WTC11 (cell line): Measurements from ENCODE around the gene KLHL9. TPM values are rescaled to one million over a fixed set of nuclear protein-coding genes. Genes with fewer than 3 reads are reported as not detected.

ENCODE experiments used
- ATAC-seq: fragments of 200-7000 bp; cut with Tn5 transposase; 2 replicates; pipeline ENCODE4 v1.10.0; 2021; ENCODE audit warnings: mild to moderate bottlenecking, moderate library complexity
- CTCF ChIA-PET: fragments of 300-600 bp; sonication (Branson Sonifier 250); formaldehyde crosslinking; loops from one replicate; lab custom pipeline; 2021; ENCODE audit warnings: antibody characterized with exemption; lab: Charles Lee
- POLR2A ChIA-PET: fragments of 350-600 bp; sonication (Branson Sonifier 250); formaldehyde crosslinking; loops from one replicate; lab custom pipeline; 2021; ENCODE audit warnings: antibody characterized with exemption; lab: Charles Lee
- DNase-seq: peaks from one replicate; pipeline ENCODE4 v3.0.0; 2021; ENCODE audit warnings: low spot score
- H3K27ac Mint-ChIP-seq: 2 replicates; pipeline ENCODE4 v1.8.0; 2021; ENCODE audit warnings: mixed read lengths
- H3K27me3 Mint-ChIP-seq: 2 replicates; pipeline ENCODE4 v1.8.0; 2021; ENCODE audit warnings: low read depth, mild to moderate bottlenecking, moderate library complexity, mixed read lengths
- H3K36me3 Mint-ChIP-seq: 2 replicates; pipeline ENCODE4 v1.8.0; 2021; ENCODE audit warnings: mixed read lengths
- H3K4me1 Mint-ChIP-seq: 2 replicates; pipeline ENCODE4 v1.8.0; 2022; ENCODE audit warnings: mixed read lengths
- H3K4me3 Mint-ChIP-seq: 2 replicates; pipeline ENCODE4 v1.8.0; 2021; ENCODE audit warnings: mild to moderate bottlenecking, moderate library complexity, mixed read lengths
- H3K9me3 Mint-ChIP-seq: 2 replicates; pipeline ENCODE4 v1.8.0; 2021; ENCODE audit warnings: mixed read lengths
- ATF2 ChIP-seq: sonication (generic); formaldehyde crosslinking; IDR thresholded peaks from 2 replicates; pipeline ENCODE4 v1.8.1; 2022; ENCODE audit warnings: low read depth, missing genetic modification reagents, borderline replicate concordance
- CTCF ChIP-seq: fragments of 200-600 bp; IDR thresholded peaks from 2 replicates; pipeline ENCODE4 v1.8.0; 2022; ENCODE audit warnings: antibody characterized with exemption
- ETV6 ChIP-seq: sonication (generic); formaldehyde crosslinking; IDR thresholded peaks from 2 replicates; pipeline ENCODE4 v1.8.1; 2022; ENCODE audit warnings: mild to moderate bottlenecking, missing genetic modification reagents
- FOXJ3 ChIP-seq: sonication (generic); formaldehyde crosslinking; IDR thresholded peaks from 2 replicates; pipeline ENCODE4 v1.9.0; 2021; ENCODE audit warnings: missing genetic modification reagents, mild to moderate bottlenecking, borderline replicate concordance
- MXD4 ChIP-seq: fragments of 250-450 bp; sonication (Bioruptor Pico); IDR thresholded peaks from 2 replicates; pipeline ENCODE4 v1.8.0; 2021; ENCODE audit warnings: mild to moderate bottlenecking, moderate library complexity, borderline replicate concordance
- NFE2L1 ChIP-seq: sonication (generic); formaldehyde crosslinking; IDR thresholded peaks from 2 replicates; pipeline ENCODE4 v1.8.1; 2023; ENCODE audit warnings: missing genetic modification reagents
- TCF7 ChIP-seq: sonication (generic); formaldehyde crosslinking; IDR thresholded peaks from 2 replicates; pipeline ENCODE4 v1.8.0; 2022; ENCODE audit warnings: mild to moderate bottlenecking, low read depth, missing genetic modification reagents, moderate library complexity
- ZBTB21 ChIP-seq: sonication (generic); formaldehyde crosslinking; IDR thresholded peaks from 2 replicates; pipeline ENCODE4 v1.8.1; 2023; ENCODE audit warnings: mild to moderate bottlenecking, missing genetic modification reagents, borderline replicate concordance
- ZNF317 ChIP-seq: sonication (generic); formaldehyde crosslinking; IDR thresholded peaks from 2 replicates; pipeline ENCODE4 v1.8.1; 2023; ENCODE audit warnings: low read depth, mild to moderate bottlenecking, moderate library complexity, missing genetic modification reagents, borderline replicate concordance
- ZNF396 ChIP-seq: fragments of 250-450 bp; sonication (Bioruptor Pico); IDR thresholded peaks from 2 replicates; pipeline ENCODE4 v1.8.0; 2021; ENCODE audit warnings: mild to moderate bottlenecking, moderate library complexity, borderline replicate concordance
- ZNF512 ChIP-seq: sonication (generic); formaldehyde crosslinking; IDR thresholded peaks from 2 replicates; pipeline ENCODE4 v1.8.1; 2022; ENCODE audit warnings: missing genetic modification reagents, borderline replicate concordance
- ZSCAN18 ChIP-seq: fragments of 250-450 bp; sonication (Bioruptor Pico); IDR thresholded peaks from 2 replicates; pipeline ENCODE4 v2.1.2; 2022; ENCODE audit warnings: mild to moderate bottlenecking, moderate library complexity
- total RNA-seq: library from RNA; stranded (reverse); gene quantifications from 3 replicates; pipeline ENCODE4 v1.2.3, GENCODE V29; 2021

The KLHL9 gene
- total RNA-seq, 1 experiment from 2014 or later: 17.4 TPM

GRCh38 chr9:21331676-21332402, 3.4 kb downstream of the KLHL9 start:
- H3K36me3 Mint-ChIP-seq: peaks cover 16% of the 10 kb centered on the region
- no peaks in the 10 kb centered on the region for H3K9me3 Mint-ChIP-seq
- DNase-seq (no peak), ATAC-seq (no peak)
- no peak overlapping the region; the same call in 1 of the 2 replicates for H3K4me3 Mint-ChIP-seq
- ChIA-PET POLR2A (no interaction called here), CTCF (no interaction called here)
- H3K27me3 Mint-ChIP-seq: no peaks in the 10 kb centered on the region
- H3K4me1 Mint-ChIP-seq: peaks cover 37% of the 10 kb centered on the region
- no peak for TF ChIP-seq ATF2 (CRISPR knock-in tag)
- TF ChIP-seq TCF7: no peak
- no peak for TF ChIP-seq ZNF396 (CRISPR knock-in tag)
- TF ChIP-seq ETV6 (CRISPR knock-in tag): no peak
- TF ChIP-seq NFE2L1: no peak
- no peak for TF ChIP-seq CTCF
- H3K27ac Mint-ChIP-seq: no peak overlapping the region

GRCh38 chr9:21326526-21327139, 8.6 kb downstream of the KLHL9 start:
- ATAC-seq: peak; percentile 74
- Mint-ChIP-seq H3K4me3 (no peak overlapping the region), H3K27ac (no peak overlapping the region), H3K4me1 (0 out of 2 replicates have a peak, but pooled peaks cover 2% of the 10 kb centered on the region), H3K36me3 (no peaks in the 10 kb centered on the region), H3K9me3 (no peaks in the 10 kb centered on the region), H3K27me3 (no peaks in the 10 kb centered on the region)
- POLR2A ChIA-PET: interaction anchor here (0.6 kb wide), 1 partner anchor 125 kb away, joined by 5 read pairs; no protein-coding TSS in a partner anchor
- CTCF ChIA-PET: interaction anchor here (0.6 to 2.0 kb wide), 32 partner anchors 8 to 475 kb away, joined by 3 to 48 read pairs (median 5); partner anchors contain the start of genes KLHL9 and MTAP
- DNase-seq: no peak
- no peak for TF ChIP-seq ZBTB21 (CRISPR knock-in tag)
- TF ChIP-seq CTCF: peak; percentile 14; the same call in 1 of the 2 replicates
- no peak for TF ChIP-seq ZSCAN18
- no peak for TF ChIP-seq ZNF512 (CRISPR knock-in tag)
- TF ChIP-seq ZNF317: no peak
- TF ChIP-seq MXD4 (CRISPR knock-in tag): no peak
- no peak for TF ChIP-seq FOXJ3
